HEK293 (cell line): ENCODE results near the gene GRB10.
A peak's percentile ranks its signal among the peaks of the same experiment; 100 is the strongest.

Source experiments
- CTCF ChIA-PET: fragments of 350-600 bp; formaldehyde crosslinking; extraction: SDS; loops from one replicate; lab custom pipeline; 2021; ENCODE audit warnings: antibody characterized with exemption; lab: Yijun Ruan, JAX
- POLR2A ChIA-PET: fragments of 300-600 bp; formaldehyde crosslinking; extraction: SDS; loops from one replicate; lab custom pipeline; 2020; ENCODE audit warnings: antibody characterized with exemption, inconsistent platforms; lab: Yijun Ruan, JAX
- H3K27ac ChIP-seq: fragments of 200-500 bp; sonication (Bioruptor generic); 2 replicates; pipeline ENCODE4 v1.5.1; 2014; ENCODE audit warnings: low read depth, low read length, control low read depth, inconsistent platforms; ENCODE audit errors: extremely low read depth
- H3K36me3 ChIP-seq, 2 experiments: fragments of 200-500 bp in 1 of 2; sonication (Bioruptor generic) in 1 of 2; 1 replicate in 1 of 2; 2 replicates in 1 of 2; pipeline ENCODE4 v1.5.1; 2014 to 2017; ENCODE audit warnings: inconsistent platforms in 2 of 2, low read length in 2 of 2; ENCODE audit not compliant: control insufficient read depth in 2 of 2, insufficient read depth in 1 of 2
- H3K4me1 ChIP-seq: fragments of 200-500 bp; sonication (Bioruptor generic); 2 replicates; pipeline ENCODE4 v1.5.1; 2014; ENCODE audit warnings: mild to moderate bottlenecking, low read length, inconsistent platforms; ENCODE audit not compliant: control insufficient read depth, insufficient read depth
- H3K4me3 ChIP-seq: 2 replicates; pipeline ENCODE4 v1.5.1; 2011; ENCODE audit warnings: low read depth, mild to moderate bottlenecking, control low read depth, low read length, moderate library complexity
- H3K9me3 ChIP-seq: fragments of 200-500 bp; sonication (Bioruptor generic); 2 replicates; pipeline ENCODE4 v1.5.1; 2014; ENCODE audit warnings: low read depth, low read length, inconsistent platforms; ENCODE audit not compliant: control insufficient read depth, insufficient read depth
- FEZF1 ChIP-seq: fragments of 450-650 bp; formaldehyde crosslinking; IDR thresholded peaks from 2 replicates; pipeline ENCODE4 v1.5.1; 2016; ENCODE audit warnings: missing biosample characterization, missing genetic modification characterization
- KLF16 ChIP-seq: fragments of 450-650 bp; formaldehyde crosslinking; IDR thresholded peaks from 2 replicates; pipeline ENCODE4 v1.5.1; 2017; ENCODE audit warnings: missing biosample characterization, missing genetic modification characterization
- OSR2 ChIP-seq: fragments of 450-650 bp; formaldehyde crosslinking; IDR thresholded peaks from 2 replicates; pipeline ENCODE4 v1.5.1; 2016; ENCODE audit warnings: missing biosample characterization, missing genetic modification characterization
- ZBTB17 ChIP-seq: fragments of 450-650 bp; formaldehyde crosslinking; IDR thresholded peaks from 2 replicates; pipeline ENCODE4 v1.5.1; 2016; ENCODE audit warnings: missing biosample characterization, missing genetic modification characterization
- ZBTB20 ChIP-seq: fragments of 450-650 bp; formaldehyde crosslinking; IDR thresholded peaks from 2 replicates; pipeline ENCODE4 v1.5.1; 2016; ENCODE audit warnings: missing biosample characterization, missing genetic modification characterization
- ZBTB48 ChIP-seq: fragments of 450-650 bp; formaldehyde crosslinking; IDR thresholded peaks from 2 replicates; pipeline ENCODE4 v1.5.1; 2016; ENCODE audit warnings: missing biosample characterization, missing genetic modification characterization
- ZIC2 ChIP-seq: fragments of 450-650 bp; formaldehyde crosslinking; IDR thresholded peaks from 2 replicates; pipeline ENCODE4 v1.5.1; 2016; ENCODE audit warnings: missing biosample characterization, missing genetic modification characterization
- ZNF140 ChIP-seq: fragments of 450-650 bp; formaldehyde crosslinking; IDR thresholded peaks from 2 replicates; pipeline ENCODE4 v1.5.1; 2016; ENCODE audit warnings: missing biosample characterization, missing genetic modification characterization
- ZNF24 ChIP-seq: fragments of 450-650 bp; formaldehyde crosslinking; IDR thresholded peaks from 2 replicates; pipeline ENCODE4 v1.5.1; 2016; ENCODE audit warnings: missing biosample characterization, missing genetic modification characterization
- ZNF335 ChIP-seq: fragments of 450-650 bp; formaldehyde crosslinking; conservative IDR thresholded peaks from 2 replicates; pipeline ENCODE4 v1.5.1; 2016; ENCODE audit warnings: missing biosample characterization, missing genetic modification characterization
- ZNF341 ChIP-seq: fragments of 450-650 bp; formaldehyde crosslinking; IDR thresholded peaks from 2 replicates; pipeline ENCODE4; 2016; ENCODE audit warnings: low read depth, missing biosample characterization, missing genetic modification characterization
- ZNF423 ChIP-seq: fragments of 450-650 bp; formaldehyde crosslinking; IDR thresholded peaks from 2 replicates; pipeline ENCODE4 v1.5.1; 2016; ENCODE audit warnings: missing biosample characterization, missing genetic modification characterization
- ZNF473 ChIP-seq: fragments of 450-650 bp; formaldehyde crosslinking; IDR thresholded peaks from 2 replicates; pipeline ENCODE4 v1.5.1; 2017; ENCODE audit warnings: missing biosample characterization, missing genetic modification characterization
- ZNF48 ChIP-seq: fragments of 450-650 bp; formaldehyde crosslinking; IDR thresholded peaks from 2 replicates; pipeline ENCODE4 v1.5.1; 2016; ENCODE audit warnings: missing biosample characterization, missing genetic modification characterization
- ZNF521 ChIP-seq: fragments of 450-650 bp; formaldehyde crosslinking; IDR thresholded peaks from 2 replicates; pipeline ENCODE4 v1.5.1; 2017; ENCODE audit warnings: missing biosample characterization, mild to moderate bottlenecking, missing genetic modification characterization
- ZNF600 ChIP-seq: fragments of 450-650 bp; formaldehyde crosslinking; IDR thresholded peaks from 2 replicates; pipeline ENCODE4 v1.5.1; 2016; ENCODE audit warnings: missing biosample characterization, missing genetic modification characterization
- ZNF629 ChIP-seq: fragments of 450-650 bp; formaldehyde crosslinking; IDR thresholded peaks from 2 replicates; pipeline ENCODE4 v1.5.1; 2017; ENCODE audit warnings: missing biosample characterization, missing genetic modification characterization
- ZNF664 ChIP-seq: fragments of 450-650 bp; formaldehyde crosslinking; IDR thresholded peaks from 2 replicates; pipeline ENCODE4 v1.5.1; 2016; ENCODE audit warnings: missing biosample characterization, missing genetic modification characterization
- ZNF776 ChIP-seq: fragments of 450-650 bp; formaldehyde crosslinking; IDR thresholded peaks from 2 replicates; pipeline ENCODE4 v1.5.0; 2017; ENCODE audit warnings: missing biosample characterization, missing genetic modification characterization, borderline replicate concordance
- ZNF837 ChIP-seq: fragments of 450-650 bp; formaldehyde crosslinking; IDR thresholded peaks from 2 replicates; pipeline ENCODE4 v1.5.1; 2016; ENCODE audit warnings: missing biosample characterization, missing genetic modification characterization
- TF ChIP-seq, protein P1 (sequence below): fragments of 450-650 bp; IDR thresholded peaks from 2 replicates; pipeline ENCODE4 v1.5.1; 2018; ENCODE audit warnings: missing biosample characterization, missing genetic modification characterization
- TF ChIP-seq, protein P2 (sequence below): fragments of 450-650 bp; formaldehyde crosslinking; IDR thresholded peaks from 2 replicates; pipeline ENCODE4 v1.5.1; 2017; ENCODE audit warnings: missing biosample characterization, missing genetic modification characterization
- TF ChIP-seq, protein P3 (sequence below): fragments of 450-650 bp; formaldehyde crosslinking; optimal IDR thresholded peaks from 2 replicates; pipeline ENCODE3; 2016; ENCODE audit warnings: missing biosample characterization, mild to moderate bottlenecking, missing genetic modification characterization
- TF ChIP-seq, protein P4 (sequence below): fragments of 450-650 bp; formaldehyde crosslinking; IDR thresholded peaks from 2 replicates; pipeline ENCODE4 v1.5.1; 2017; ENCODE audit warnings: missing biosample characterization, missing genetic modification characterization

The GRB10 gene

DNA sequence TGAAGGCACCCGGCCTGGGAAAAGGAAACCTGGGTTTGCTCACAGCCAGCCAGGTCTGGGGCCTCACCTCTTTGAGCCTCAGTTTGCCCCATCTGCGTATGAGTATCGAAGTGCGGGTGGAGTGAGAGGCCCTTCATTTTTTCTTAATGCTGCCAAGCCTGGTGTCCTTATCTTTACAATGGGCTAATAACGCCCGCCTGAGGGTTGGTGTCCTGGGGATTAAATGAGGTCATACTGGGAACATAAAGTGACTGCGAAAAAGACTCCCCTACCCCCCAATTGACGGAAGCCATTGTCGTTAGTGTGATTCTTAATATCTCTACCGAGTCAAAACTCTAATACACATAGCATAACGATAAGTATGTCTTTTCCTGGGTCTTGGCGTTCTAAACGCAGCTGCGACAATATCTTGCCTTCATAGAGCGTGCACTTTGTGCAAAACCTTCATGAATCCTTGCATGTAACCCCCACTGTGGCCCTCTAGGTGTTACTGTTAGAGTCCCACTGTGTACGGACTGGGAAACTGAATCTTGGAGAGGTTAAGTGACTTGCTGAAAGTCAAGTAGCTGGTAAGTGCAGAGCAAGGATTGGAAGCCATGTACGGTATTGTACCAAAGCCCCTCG, 11.4 kb upstream of the GRB10 start (continued):
- TF ChIP-seq ZNF473 (tag by site-specific recombination) (no peak), ZNF140 (tag by site-specific recombination) (no peak), OSR2 (no peak), ZBTB48 (no peak), ZNF521 (tag by site-specific recombination) (no peak), ZNF664 (0 out of 2 replicates have a peak, but pooled peaks have one; percentile 43), ZBTB20 (0 out of 2 replicates have a peak, but pooled peaks have one; percentile 6), ZNF335 (peak; percentile 27; the same call in 1 of the 2 replicates), ZNF423 (no peak)
- TF ChIP-seq, protein P1, sequence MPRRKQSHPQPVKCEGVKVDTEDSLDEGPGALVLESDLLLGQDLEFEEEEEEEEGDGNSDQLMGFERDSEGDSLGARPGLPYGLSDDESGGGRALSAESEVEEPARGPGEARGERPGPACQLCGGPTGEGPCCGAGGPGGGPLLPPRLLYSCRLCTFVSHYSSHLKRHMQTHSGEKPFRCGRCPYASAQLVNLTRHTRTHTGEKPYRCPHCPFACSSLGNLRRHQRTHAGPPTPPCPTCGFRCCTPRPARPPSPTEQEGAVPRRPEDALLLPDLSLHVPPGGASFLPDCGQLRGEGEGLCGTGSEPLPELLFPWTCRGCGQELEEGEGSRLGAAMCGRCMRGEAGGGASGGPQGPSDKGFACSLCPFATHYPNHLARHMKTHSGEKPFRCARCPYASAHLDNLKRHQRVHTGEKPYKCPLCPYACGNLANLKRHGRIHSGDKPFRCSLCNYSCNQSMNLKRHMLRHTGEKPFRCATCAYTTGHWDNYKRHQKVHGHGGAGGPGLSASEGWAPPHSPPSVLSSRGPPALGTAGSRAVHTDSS (tag by site-specific recombination) = no peak

DNA sequence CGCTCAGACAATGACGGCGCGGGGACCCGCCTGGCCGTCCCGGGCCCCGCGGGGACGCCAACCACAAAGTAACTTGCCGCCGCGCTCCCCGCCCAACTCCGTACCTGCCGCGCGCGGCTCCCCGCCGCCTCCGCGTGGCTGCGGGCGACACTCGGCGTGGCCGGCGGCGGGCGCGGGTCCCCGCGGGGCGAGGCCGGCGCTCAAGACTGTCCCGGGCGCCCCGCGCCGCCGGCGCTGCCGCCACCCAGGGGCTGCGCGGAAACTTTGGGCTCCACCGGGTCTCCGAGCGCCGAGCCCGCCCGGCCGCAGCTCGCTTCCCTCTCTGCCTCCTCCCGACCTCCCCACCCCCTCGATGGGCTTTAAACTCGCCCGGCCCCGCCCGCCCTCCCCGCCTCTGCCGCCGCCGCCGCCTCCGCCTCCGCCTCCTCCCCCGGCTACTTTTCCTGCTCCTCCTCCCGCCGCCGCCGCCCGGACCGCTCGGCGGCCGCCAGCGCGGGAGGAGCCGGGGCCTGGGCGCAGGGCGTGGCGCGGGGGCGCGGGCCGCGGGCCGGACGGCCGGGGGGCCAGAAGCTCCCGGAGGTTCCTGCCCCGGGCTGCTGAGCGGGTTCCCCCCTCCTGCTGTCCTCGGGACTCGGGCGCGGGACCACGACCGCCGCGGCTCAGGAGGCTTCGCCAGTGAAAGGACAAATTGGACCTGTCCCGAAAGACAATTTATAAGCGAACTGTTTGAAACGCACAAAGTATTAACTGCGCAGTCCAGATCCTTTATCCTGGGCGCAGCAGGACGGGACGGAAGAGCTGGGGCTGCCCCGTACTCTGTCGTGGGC, 10.6 kb upstream of the GRB10 start:
- ChIA-PET CTCF (interaction anchor here (0.5 kb wide), 1 partner anchor 367 kb away, joined by 6 read pairs; no protein-coding TSS in a partner anchor), POLR2A (no interaction called here)
- peak; percentile 34; the same call in 1 of the 2 replicates for TF ChIP-seq ZNF341 (tag by site-specific recombination)
- no peak for TF ChIP-seq ZNF48
- TF ChIP-seq ZBTB20 = peak; percentile 44; the same call in 1 of the 2 replicates
- TF ChIP-seq ZNF629 (tag by site-specific recombination) = no peak
- TF ChIP-seq ZNF335 = peak; percentile 52; the same call in 1 of the 2 replicates
- TF ChIP-seq, protein P2, sequence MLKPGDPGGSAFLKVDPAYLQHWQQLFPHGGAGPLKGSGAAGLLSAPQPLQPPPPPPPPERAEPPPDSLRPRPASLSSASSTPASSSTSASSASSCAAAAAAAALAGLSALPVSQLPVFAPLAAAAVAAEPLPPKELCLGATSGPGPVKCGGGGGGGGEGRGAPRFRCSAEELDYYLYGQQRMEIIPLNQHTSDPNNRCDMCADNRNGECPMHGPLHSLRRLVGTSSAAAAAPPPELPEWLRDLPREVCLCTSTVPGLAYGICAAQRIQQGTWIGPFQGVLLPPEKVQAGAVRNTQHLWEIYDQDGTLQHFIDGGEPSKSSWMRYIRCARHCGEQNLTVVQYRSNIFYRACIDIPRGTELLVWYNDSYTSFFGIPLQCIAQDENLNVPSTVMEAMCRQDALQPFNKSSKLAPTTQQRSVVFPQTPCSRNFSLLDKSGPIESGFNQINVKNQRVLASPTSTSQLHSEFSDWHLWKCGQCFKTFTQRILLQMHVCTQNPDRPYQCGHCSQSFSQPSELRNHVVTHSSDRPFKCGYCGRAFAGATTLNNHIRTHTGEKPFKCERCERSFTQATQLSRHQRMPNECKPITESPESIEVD (tag by site-specific recombination) = no peak
- no peak for TF ChIP-seq ZNF776 (tag by site-specific recombination)
- TF ChIP-seq, protein P3, sequence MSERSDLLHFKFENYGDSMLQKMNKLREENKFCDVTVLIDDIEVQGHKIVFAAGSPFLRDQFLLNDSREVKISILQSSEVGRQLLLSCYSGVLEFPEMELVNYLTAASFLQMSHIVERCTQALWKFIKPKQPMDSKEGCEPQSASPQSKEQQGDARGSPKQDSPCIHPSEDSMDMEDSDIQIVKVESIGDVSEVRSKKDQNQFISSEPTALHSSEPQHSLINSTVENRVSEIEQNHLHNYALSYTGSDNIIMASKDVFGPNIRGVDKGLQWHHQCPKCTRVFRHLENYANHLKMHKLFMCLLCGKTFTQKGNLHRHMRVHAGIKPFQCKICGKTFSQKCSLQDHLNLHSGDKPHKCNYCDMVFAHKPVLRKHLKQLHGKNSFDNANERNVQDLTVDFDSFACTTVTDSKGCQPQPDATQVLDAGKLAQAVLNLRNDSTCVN = peak; percentile 45
- no peaks in the 10 kb centered on the region for H3K36me3 ChIP-seq
- H3K4me1 ChIP-seq = 0 out of 2 replicates have a peak, but pooled peaks cover 4% of the 10 kb centered on the region
- H3K27ac ChIP-seq = peak overlapping the region; percentile 96
- H3K4me3 ChIP-seq = peak overlapping the region; percentile 69
- no peaks in the 10 kb centered on the region for H3K9me3 ChIP-seq

DNA sequence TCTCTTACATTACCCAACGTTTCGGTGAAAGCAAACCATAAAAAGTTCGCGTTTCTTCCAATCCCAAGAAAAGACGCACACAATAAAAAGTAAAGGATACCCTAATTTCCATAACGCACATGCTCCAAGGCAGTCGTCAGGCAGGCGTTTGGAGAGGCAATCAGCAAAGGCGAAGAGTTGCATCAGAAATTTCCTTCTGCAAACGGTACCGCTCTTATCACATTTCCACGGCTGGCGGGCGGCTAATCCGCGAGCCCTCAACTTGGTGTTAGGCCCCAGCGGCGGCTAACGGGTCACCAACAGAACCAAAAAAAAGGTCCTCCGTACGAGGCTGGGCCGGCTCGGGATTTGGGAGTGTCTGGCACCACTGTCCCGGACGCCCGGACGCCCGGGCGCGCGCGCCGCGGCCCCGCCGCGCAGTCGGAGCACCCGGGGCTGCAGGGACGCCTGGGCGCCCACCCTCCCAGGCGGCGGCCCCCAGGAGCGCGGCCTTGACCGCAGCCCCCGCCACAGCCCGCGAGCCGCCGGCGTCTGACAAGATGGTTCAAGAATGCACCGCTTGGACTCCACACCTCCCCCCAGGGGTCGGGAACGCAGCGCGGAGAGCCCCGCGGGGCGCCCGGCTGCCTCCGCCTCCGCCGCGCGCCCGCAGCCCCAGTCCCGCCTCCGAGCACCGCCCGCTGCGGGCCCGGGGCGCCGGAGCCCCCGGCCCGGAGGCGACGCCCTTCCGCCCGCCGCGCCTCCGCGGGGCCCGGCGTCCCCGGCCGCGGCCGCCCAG, 9.8 kb upstream of the GRB10 start:
- H3K36me3 ChIP-seq = no peaks in the 10 kb centered on the region
- H3K4me3 ChIP-seq = peak overlapping the region; percentile 69
- 0 out of 2 replicates have a peak, but pooled peaks cover 4% of the 10 kb centered on the region for H3K4me1 ChIP-seq
- H3K9me3 ChIP-seq = no peaks in the 10 kb centered on the region
- ChIA-PET POLR2A (no interaction called here), CTCF (interaction anchor here (0.5 kb wide), 1 partner anchor 368 kb away, joined by 6 read pairs; no protein-coding TSS in a partner anchor)
- H3K27ac ChIP-seq = peak overlapping the region; percentile 96
- 0 out of 2 replicates have a peak, but pooled peaks have one; percentile 26 for TF ChIP-seq ZBTB17
- TF ChIP-seq ZNF837 (tag by site-specific recombination) = no peak
- TF ChIP-seq KLF16 (tag by site-specific recombination) = 0 out of 2 replicates have a peak, but pooled peaks have one; percentile 15
- TF ChIP-seq ZIC2 (tag by site-specific recombination) = peak; percentile 12; the same call in 1 of the 2 replicates
- TF ChIP-seq ZNF335 = peak; percentile 90
- TF ChIP-seq ZNF24 = no peak
- peak; percentile 37; the same call in 1 of the 2 replicates for TF ChIP-seq ZBTB20
- TF ChIP-seq, protein P4, sequence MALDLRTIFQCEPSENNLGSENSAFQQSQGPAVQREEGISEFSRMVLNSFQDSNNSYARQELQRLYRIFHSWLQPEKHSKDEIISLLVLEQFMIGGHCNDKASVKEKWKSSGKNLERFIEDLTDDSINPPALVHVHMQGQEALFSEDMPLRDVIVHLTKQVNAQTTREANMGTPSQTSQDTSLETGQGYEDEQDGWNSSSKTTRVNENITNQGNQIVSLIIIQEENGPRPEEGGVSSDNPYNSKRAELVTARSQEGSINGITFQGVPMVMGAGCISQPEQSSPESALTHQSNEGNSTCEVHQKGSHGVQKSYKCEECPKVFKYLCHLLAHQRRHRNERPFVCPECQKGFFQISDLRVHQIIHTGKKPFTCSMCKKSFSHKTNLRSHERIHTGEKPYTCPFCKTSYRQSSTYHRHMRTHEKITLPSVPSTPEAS = 0 out of 2 replicates have a peak, but pooled peaks have one; percentile 12
- TF ChIP-seq, protein P3 = peak; percentile 45
- TF ChIP-seq ZNF600 (tag by site-specific recombination) = peak; percentile 44; the same call in 1 of the 2 replicates
- TF ChIP-seq FEZF1 = peak; percentile 77
